Thymus (tissue), 14 donors: ENCODE results near the gene PRAMEF6. TPM values are rescaled to one million over a fixed set of nuclear protein-coding genes. Genes with fewer than 3 reads are reported as not detected.
"Not testable (repeated sequence)": the region's sequence is repeated elsewhere in the genome, so short reads cannot be mapped to it uniquely, and the experiment has no call there.

Experiments
- DNase-seq, 9 donors: peaks; one replicate each; pipeline ENCODE4 v3.0.0-alpha.2; 2013; ENCODE audit warnings: low spot score in 9 of 9, low read depth in 6 of 9, missing footprints in 1 of 9
- H3K27ac ChIP-seq, 2 donors: one replicate each; pipeline ENCODE4 v1.5.1; 2013; ENCODE audit warnings: control low read depth in 1 of 2, low read depth in 1 of 2, low read length in 1 of 2, mild to moderate bottlenecking in 1 of 2, moderate library complexity in 1 of 2
- H3K27me3 ChIP-seq, 2 donors: one replicate each; pipeline ENCODE4 v1.5.1; 2013; ENCODE audit warnings: low read length in 1 of 2; ENCODE audit not compliant: control insufficient read depth in 2 of 2, insufficient read depth in 1 of 2
- H3K36me3 ChIP-seq, 2 donors: one replicate each; pipeline ENCODE4 v1.5.1; 2013; ENCODE audit warnings: low read length in 1 of 2, mild to moderate bottlenecking in 1 of 2, moderate library complexity in 1 of 2; ENCODE audit not compliant: control insufficient read depth in 2 of 2, insufficient read depth in 2 of 2
- H3K4me1 ChIP-seq, 2 donors: one replicate each; pipeline ENCODE4 v1.5.1; 2013; ENCODE audit warnings: low read length in 2 of 2; ENCODE audit not compliant: control insufficient read depth in 2 of 2, insufficient read depth in 2 of 2
- H3K4me3 ChIP-seq, 2 donors: one replicate each; pipeline ENCODE4 v1.5.1; 2013; ENCODE audit warnings: low read length in 2 of 2, control low read depth in 1 of 2, mild to moderate bottlenecking in 1 of 2
- H3K9me3 ChIP-seq, 2 donors: one replicate each; pipeline ENCODE4 v1.5.1; 2013; ENCODE audit warnings: low read length in 1 of 2, mild to moderate bottlenecking in 1 of 2; ENCODE audit not compliant: control insufficient read depth in 2 of 2, insufficient read depth in 1 of 2
- WGBS: extraction: QIAGEN DNeasy Blood & Tissue Kit; methylation state at CpG from one replicate; pipeline ENCODE4 v1.1.7; 2013; 5-methylcytosine and 5-hydroxymethylcytosine counted together
- long read RNA-seq, 10 donors: transcript quantifications; one replicate each; lab custom pipeline, GENCODE V29; 2026
- polyA plus RNA-seq: library from polyadenylated mRNA; stranded (reverse); fragments of 200-250 nt; gene quantifications from one replicate; pipeline ENCODE4 v1.2.3, GENCODE V29; 2013
- total RNA-seq: library from RNA; stranded (reverse); fragments of 120-200 nt; gene quantifications from one replicate; pipeline ENCODE4 v1.2.4, GENCODE V29; 2013
- donor health status: healthy.

Gene PRAMEF6
- 0.09 TPM for total RNA-seq
- 0.21 TPM for polyA plus RNA-seq
- long read RNA-seq, donor 1: 0 reads
- long read RNA-seq, donor 2: 0 reads
- long read RNA-seq, donor 3: 0 reads
- long read RNA-seq, donor 4: 0 reads
- long read RNA-seq, donor 5: 0 reads
- long read RNA-seq, donor 6: 0 reads
- long read RNA-seq, donor 7: 0 reads
- long read RNA-seq, donor 8: 0 reads
- long read RNA-seq, donor 9: 0 reads
- long read RNA-seq, donor 10: 0 reads

DNA sequence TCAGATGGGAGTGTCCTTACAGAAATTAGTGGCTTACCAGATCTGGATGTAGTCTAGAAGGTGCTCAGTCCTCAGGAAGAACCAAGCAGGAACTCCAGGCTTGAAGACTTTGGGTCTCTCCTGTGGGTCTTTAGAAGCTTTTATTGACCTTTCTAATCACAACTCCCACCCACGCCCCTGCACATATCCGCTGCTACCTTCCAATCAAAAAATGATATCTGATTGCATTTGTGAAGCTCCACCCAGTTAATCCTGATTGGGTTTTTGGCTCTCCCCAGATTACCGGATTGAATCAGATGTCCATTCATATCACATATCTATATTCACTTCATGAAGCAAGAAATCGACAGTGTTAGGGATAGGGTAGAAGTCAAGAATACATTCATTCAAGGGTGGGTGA is at the start of gene PRAMEF6:
PRAMEF6 (minus strand) TSS at position 101 of the 400 bp plus-strand sequence. CDS start 5,062 bp downstream, outside the sequence.
- 82% methylated on average over 2 of the region's 4 CpGs for WGBS
- H3K27ac ChIP-seq, H3K4me1 ChIP-seq, H3K9me3 ChIP-seq, H3K27me3 ChIP-seq, DNase-seq, H3K4me3 ChIP-seq, H3K36me3 ChIP-seq: not testable (repeated sequence)

- not testable (repeated sequence) for H3K4me1 ChIP-seq, H3K4me3 ChIP-seq, DNase-seq, H3K9me3 ChIP-seq, H3K27ac ChIP-seq, H3K27me3 ChIP-seq, H3K36me3 ChIP-seq
- WGBS: 42% methylated on average over 3 of the region's 5 CpGs
Measured at GRCh38 chr1:12924368-12924767, 23.0 kb downstream of the PRAMEF6 start.

- not testable (repeated sequence) for H3K4me3 ChIP-seq, H3K36me3 ChIP-seq, H3K9me3 ChIP-seq, H3K4me1 ChIP-seq, H3K27me3 ChIP-seq, H3K27ac ChIP-seq, DNase-seq
- 76% methylated on average over 2 of the region's 2 CpGs for WGBS
Measured at GRCh38 chr1:12921749-12922148, 25.6 kb downstream of the PRAMEF6 start.

DNA sequence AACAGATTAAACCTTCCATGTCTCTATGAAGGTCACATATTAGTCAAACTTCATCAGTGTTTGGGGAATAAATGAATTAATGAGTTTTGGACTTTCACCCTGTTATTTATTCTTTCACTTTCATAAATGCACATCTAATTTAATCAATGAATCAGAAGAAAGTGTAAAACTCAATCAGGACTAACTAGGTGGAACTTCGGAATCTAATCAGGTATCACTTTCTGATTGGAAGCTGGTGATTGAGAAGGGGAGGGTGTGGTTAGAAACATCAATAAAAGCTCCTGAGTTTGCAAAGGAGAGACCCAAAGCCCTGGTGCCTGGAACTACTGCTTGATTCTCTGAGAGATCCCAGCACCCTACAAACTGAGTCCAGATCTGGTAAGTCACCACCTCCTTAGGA is 31.1 kb downstream of the PRAMEF6 start, which contains the start of gene PRAMEF7:
PRAMEF7 (plus strand) TSS at position 301 of the 400 bp plus-strand sequence. CDS start 1,083 bp downstream, outside the sequence.
- H3K9me3 ChIP-seq, H3K4me3 ChIP-seq, H3K27ac ChIP-seq, DNase-seq, H3K4me1 ChIP-seq, H3K36me3 ChIP-seq, H3K27me3 ChIP-seq: not testable (repeated sequence)
- WGBS: no CpG with 5 or more reads among the region's 1 CpG

DNA sequence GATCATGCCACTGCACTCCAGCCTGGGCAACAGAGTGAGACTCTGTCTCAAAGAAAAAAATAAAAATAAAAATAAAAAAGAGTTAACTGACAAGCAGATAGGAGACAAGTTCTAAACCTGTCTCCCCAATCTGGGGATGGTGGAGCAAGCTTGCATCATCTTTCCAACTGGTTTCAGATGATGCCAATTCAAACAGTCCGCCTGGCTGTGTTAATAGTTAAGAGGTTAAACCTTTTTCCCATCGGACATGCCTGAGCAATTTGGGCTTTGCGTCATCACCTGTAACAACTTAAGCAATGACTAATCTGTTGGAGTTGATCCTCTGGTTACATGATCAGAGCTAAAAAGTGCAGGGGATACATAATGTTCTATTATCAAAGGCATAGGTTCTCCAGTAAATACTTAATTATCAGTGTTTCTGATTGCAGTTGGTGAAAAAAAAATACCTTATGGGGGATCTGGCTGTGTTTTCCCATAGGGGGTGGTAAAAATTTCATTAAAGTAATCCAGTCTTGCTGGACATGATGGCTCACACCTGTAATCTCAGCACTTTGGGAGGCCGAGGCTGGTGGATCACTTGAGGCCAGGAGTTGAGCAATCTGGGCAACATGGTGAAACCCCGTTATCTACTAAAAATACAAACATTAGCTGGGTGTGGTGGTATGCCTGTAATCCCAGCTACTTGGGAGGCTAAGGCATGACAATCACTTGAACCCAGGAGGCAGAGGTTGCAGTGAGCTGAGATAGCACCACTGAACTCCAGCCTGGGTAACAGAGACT is 43.4 kb downstream of the PRAMEF6 start:
- H3K27ac ChIP-seq, H3K4me3 ChIP-seq, H3K4me1 ChIP-seq, H3K9me3 ChIP-seq, DNase-seq, H3K27me3 ChIP-seq, H3K36me3 ChIP-seq: not testable (repeated sequence)
- WGBS: 89% methylated on average over 4 of the region's 5 CpGs

GRCh38 chr1:12899186-12899585 is 48.2 kb downstream of the PRAMEF6 start:
- not testable (repeated sequence) for H3K36me3 ChIP-seq, H3K27ac ChIP-seq, DNase-seq, H3K27me3 ChIP-seq, H3K4me3 ChIP-seq, H3K9me3 ChIP-seq, H3K4me1 ChIP-seq

GRCh38 chr1:12898170-12898569 is 49.2 kb downstream of the PRAMEF6 start, which contains the start of gene PRAMEF10:
Gene PRAMEF10 (minus strand): TSS chr1:12898270. CDS start chr1:12895847, 2,423 bp downstream.
- not testable (repeated sequence) for H3K27me3 ChIP-seq, DNase-seq, H3K9me3 ChIP-seq, H3K4me1 ChIP-seq, H3K4me3 ChIP-seq, H3K36me3 ChIP-seq, H3K27ac ChIP-seq
- no CpG with 5 or more reads among the region's 1 CpG for WGBS

Other genes starting within 250 kb of the PRAMEF6 start
- gene AADACL3, start 231.5 kb downstream of the PRAMEF6 start, total RNA-seq: 0.05 TPM
- gene AADACL3, start 231.5 kb downstream of the PRAMEF6 start, polyA plus RNA-seq: 0.07 TPM
- not detected for gene CFAP107, start 201.4 kb downstream of the PRAMEF6 start, total RNA-seq
- 0.16 TPM for gene CFAP107, start 201.4 kb downstream of the PRAMEF6 start, polyA plus RNA-seq
- gene PRAMEF12, start 173.8 kb downstream of the PRAMEF6 start, total RNA-seq: 0.05 TPM
- 0.50 TPM for gene PRAMEF12, start 173.8 kb downstream of the PRAMEF6 start, polyA plus RNA-seq
- 0.05 TPM for gene PRAMEF1, start 156.2 kb downstream of the PRAMEF6 start, total RNA-seq
- gene PRAMEF1, start 156.2 kb downstream of the PRAMEF6 start, polyA plus RNA-seq: 0.11 TPM
- not detected for gene PRAMEF11, start 116.2 kb downstream of the PRAMEF6 start, total RNA-seq
- 0.05 TPM for gene PRAMEF11, start 116.2 kb downstream of the PRAMEF6 start, polyA plus RNA-seq
- gene HNRNPCL1, start 98.9 kb downstream of the PRAMEF6 start, total RNA-seq: not detected
- not detected for gene HNRNPCL1, start 98.9 kb downstream of the PRAMEF6 start, polyA plus RNA-seq
- 0.05 TPM for gene PRAMEF2, start 90.5 kb downstream of the PRAMEF6 start, total RNA-seq
- gene PRAMEF2, start 90.5 kb downstream of the PRAMEF6 start, polyA plus RNA-seq: 0.09 TPM
- not detected for gene PRAMEF4, start 61.4 kb downstream of the PRAMEF6 start, total RNA-seq
- 0.05 TPM for gene PRAMEF4, start 61.4 kb downstream of the PRAMEF6 start, polyA plus RNA-seq
- not detected for gene PRAMEF10, start 49.3 kb downstream of the PRAMEF6 start, total RNA-seq
- gene PRAMEF10, start 49.3 kb downstream of the PRAMEF6 start, polyA plus RNA-seq: 0.07 TPM
- not detected for gene PRAMEF7, start 31.0 kb downstream of the PRAMEF6 start, total RNA-seq
- 0.23 TPM for gene PRAMEF7, start 31.0 kb downstream of the PRAMEF6 start, polyA plus RNA-seq
- not detected for gene PRAMEF27, start 109.0 kb upstream of the PRAMEF6 start, total RNA-seq
- gene PRAMEF27, start 109.0 kb upstream of the PRAMEF6 start, polyA plus RNA-seq: 0.07 TPM
- 0.09 TPM for gene HNRNPCL3, start 113.2 kb upstream of the PRAMEF6 start, total RNA-seq
- 0.07 TPM for gene HNRNPCL3, start 113.2 kb upstream of the PRAMEF6 start, polyA plus RNA-seq
- 0.14 TPM for gene PRAMEF25, start 123.2 kb upstream of the PRAMEF6 start, total RNA-seq
- gene PRAMEF25, start 123.2 kb upstream of the PRAMEF6 start, polyA plus RNA-seq: 0.21 TPM
- not detected for gene HNRNPCL2, start 169.3 kb upstream of the PRAMEF6 start, total RNA-seq
- gene HNRNPCL2, start 169.3 kb upstream of the PRAMEF6 start, polyA plus RNA-seq: 0.14 TPM
- gene PRAMEF26, start 208.4 kb upstream of the PRAMEF6 start, total RNA-seq: not detected
- not detected for gene PRAMEF26, start 208.4 kb upstream of the PRAMEF6 start, polyA plus RNA-seq
- not detected for gene HNRNPCL4, start 218.1 kb upstream of the PRAMEF6 start, total RNA-seq
- 0.07 TPM for gene HNRNPCL4, start 218.1 kb upstream of the PRAMEF6 start, polyA plus RNA-seq
- gene PRAMEF9, start 224.3 kb upstream of the PRAMEF6 start, total RNA-seq: 0.05 TPM
- 0.14 TPM for gene PRAMEF9, start 224.3 kb upstream of the PRAMEF6 start, polyA plus RNA-seq